Activated CD4-positive, alpha-beta memory T cell treated with anti-CD3 and anti-CD28 coated beads for 36 hours (primary cell): ENCODE measurements around the gene USP11. TPM values are rescaled to one million over a fixed set of nuclear protein-coding genes. Genes with fewer than 3 reads are reported as not detected.
A peak's percentile ranks its signal among the peaks of the same experiment; 100 is the strongest.

Experiments used
- CTCF ChIA-PET: fragments of 350-600 bp; sonication (Branson Sonifier 250); formaldehyde crosslinking; loops from one replicate; lab custom pipeline; 2021; ENCODE audit warnings: antibody characterized with exemption, inconsistent platforms; lab: Charles Lee
- POLR2A ChIA-PET: fragments of 350-600 bp; sonication (Branson Sonifier 250); formaldehyde crosslinking; loops from one replicate; lab custom pipeline; 2021; ENCODE audit warnings: antibody characterized with exemption; lab: Charles Lee
- DNase-seq: peaks from one replicate; pipeline ENCODE4 v3.0.0-alpha.2; 2020
- H3K27ac Mint-ChIP-seq: one replicate; pipeline ENCODE4 v1.8.0; 2021; ENCODE audit warnings: mixed read lengths
- H3K27me3 Mint-ChIP-seq: one replicate; pipeline ENCODE4 v1.8.0; 2021; ENCODE audit warnings: mixed read lengths
- H3K36me3 Mint-ChIP-seq: one replicate; pipeline ENCODE4 v1.8.0; 2021; ENCODE audit warnings: mixed read lengths
- H3K4me1 Mint-ChIP-seq: one replicate; pipeline ENCODE4 v1.8.0; 2021; ENCODE audit warnings: low read depth, mixed read lengths
- H3K4me3 Mint-ChIP-seq: one replicate; pipeline ENCODE4 v1.8.0; 2021; ENCODE audit warnings: mild to moderate bottlenecking, mixed read lengths
- H3K9me3 Mint-ChIP-seq: one replicate; pipeline ENCODE4 v1.8.0; 2021; ENCODE audit warnings: mixed read lengths
- intact Hi-C: fragments of 100-400 bp; cut with micrococcal nuclease; formaldehyde crosslinking; loops from one replicate; pipeline ENCODE4 v1.15.1; 2023
- total RNA-seq, 2 experiments: library from RNA; stranded (reverse); gene quantifications; one replicate each; pipeline ENCODE4 v1.2.3, GENCODE V29; 2021

The USP11 gene
- total RNA-seq, 2 experiments from 2014 or later = 25.7 to 27.7 TPM

DNA sequence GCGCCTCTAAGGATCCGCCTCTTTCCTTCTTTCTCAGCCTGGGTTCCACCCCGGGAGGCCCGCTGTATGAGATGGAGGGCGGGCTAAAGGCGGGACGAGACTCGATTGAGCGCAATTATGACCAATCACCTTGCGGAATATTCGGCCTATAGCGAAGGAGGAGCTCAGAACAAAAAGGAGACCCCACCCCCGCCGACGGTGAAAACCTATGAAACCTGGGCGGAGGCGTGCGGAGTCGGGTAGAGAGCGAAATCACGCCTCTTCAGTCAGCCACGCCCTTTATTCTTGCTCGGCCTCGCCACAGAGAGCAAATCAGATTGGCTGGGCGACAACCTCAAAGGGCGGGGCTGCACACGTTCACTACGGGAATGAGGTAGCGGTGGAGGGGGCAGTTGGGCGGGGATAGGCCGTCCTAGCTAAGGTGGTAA lies 14.9 kb upstream of the USP11 start:
- H3K9me3 Mint-ChIP-seq = no peaks in the 10 kb centered on the region
- H3K4me1 Mint-ChIP-seq = peaks cover 32% of the 10 kb centered on the region
- intact Hi-C loops = loop anchor here (1.0 to 5.0 kb wide), 7 partner anchors 15 to 439 kb away; partner anchors contain the start of genes NDUFB11, UBA1, USP11 and UXT
- peak overlapping the region; percentile 87 for H3K4me3 Mint-ChIP-seq
- CTCF ChIA-PET = interaction anchor here (0.9 to 1.4 kb wide), 6 partner anchors 18 to 306 kb away, joined by 3 to 6 read pairs (median 4); partner anchors contain the start of genes NDUFB11 and RBM10
- no peaks in the 10 kb centered on the region for H3K27me3 Mint-ChIP-seq
- peak overlapping the region; percentile 97 for H3K27ac Mint-ChIP-seq
- peak; percentile 97 for DNase-seq
- peaks cover 35% of the 10 kb centered on the region for H3K36me3 Mint-ChIP-seq
- POLR2A ChIA-PET = interaction anchor here (0.6 to 2.5 kb wide), 7 partner anchors 11 to 148 kb away, joined by 3 to 18 read pairs (median 3); partner anchors contain the start of genes NDUFB11, RBM10 and USP11

DNA sequence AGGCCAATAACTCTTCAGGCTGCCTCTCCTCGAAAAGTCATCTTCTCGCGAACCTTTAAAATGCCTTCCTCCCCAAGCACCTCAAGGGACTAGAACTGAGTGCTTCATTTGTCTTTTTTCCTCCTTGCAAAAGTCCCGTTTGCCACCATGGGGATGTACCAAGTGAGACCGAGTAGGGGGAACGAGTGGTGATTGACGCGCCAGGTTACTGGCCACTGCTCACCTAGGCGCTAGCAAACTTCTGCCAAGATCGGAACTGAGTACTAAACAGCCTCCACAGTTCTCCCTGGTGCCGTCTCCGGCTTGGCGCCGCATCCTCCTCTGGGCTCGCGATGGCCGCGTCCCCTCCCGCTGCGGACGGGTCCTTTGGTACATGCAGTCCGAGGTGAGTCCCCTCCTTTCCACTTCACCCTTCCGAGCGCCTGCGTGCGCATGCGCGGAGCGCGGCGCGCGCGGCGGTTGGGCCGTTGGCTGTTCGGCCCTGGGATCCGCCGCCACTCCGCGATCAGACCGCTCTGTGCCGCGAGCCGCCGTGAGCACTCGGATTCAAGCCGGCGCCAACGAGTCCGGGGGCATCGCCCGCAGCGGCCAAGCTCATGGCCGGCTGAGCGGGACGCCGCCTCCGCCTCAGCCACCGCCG lies 14.4 kb upstream of the USP11 start, which contains the start of gene CDK16:
Gene CDK16, plus strand, starts transcription at position 402 of the 640 bp plus-strand sequence. CDS start 4,877 bp downstream, outside the sequence.
- peaks cover 32% of the 10 kb centered on the region for H3K4me1 Mint-ChIP-seq

DNA sequence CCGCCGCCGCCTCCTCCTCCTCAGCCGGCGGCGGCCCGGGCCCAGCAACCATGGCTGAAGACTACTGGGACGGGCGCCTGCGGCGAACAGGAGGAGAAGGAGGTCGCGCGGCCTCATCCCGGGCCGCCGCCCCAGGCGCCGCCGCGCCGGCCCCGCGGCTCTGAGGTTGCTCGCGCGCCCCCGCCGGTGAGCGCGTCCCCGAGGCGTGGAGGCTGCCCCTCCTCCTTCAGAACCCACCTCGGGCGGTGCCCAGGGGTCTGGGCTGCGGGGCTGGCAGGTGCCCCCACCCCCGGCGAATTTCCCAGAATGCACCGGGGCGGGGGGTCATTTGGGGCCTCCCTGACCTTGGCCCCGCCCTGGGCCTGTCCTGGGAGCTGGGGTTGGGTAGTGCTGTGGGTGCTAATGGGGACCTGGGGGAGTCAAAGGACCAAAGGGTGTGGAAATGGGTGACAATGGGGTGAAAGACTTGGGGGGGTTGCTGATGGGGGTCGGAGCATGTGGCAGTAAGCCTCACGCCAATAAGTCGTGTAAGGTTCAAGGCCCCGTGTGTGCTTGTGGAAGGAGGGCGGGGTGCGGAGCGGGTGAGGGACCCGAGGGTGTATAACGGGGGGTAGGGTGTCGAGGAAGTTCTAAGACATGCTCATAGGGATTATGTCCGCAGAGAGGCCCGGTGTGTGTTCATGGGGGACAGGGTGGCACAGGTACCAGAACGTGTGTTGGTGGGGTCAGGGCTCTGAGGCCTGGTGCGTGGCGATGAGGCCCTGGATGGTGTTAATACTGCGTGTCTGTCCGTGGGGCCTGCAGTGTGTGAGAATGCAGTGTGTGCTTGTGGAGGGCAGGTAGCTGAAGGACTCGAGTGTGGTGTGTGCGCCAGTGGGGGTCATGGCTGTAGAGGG lies 13.6 kb upstream of the USP11 start:
- peak; percentile 61 for DNase-seq
- no peaks in the 10 kb centered on the region for H3K9me3 Mint-ChIP-seq
- peak overlapping the region; percentile 84 for H3K27ac Mint-ChIP-seq
- no peaks in the 10 kb centered on the region for H3K27me3 Mint-ChIP-seq
- POLR2A ChIA-PET = interaction anchor here (1.0 to 2.5 kb wide), 3 partner anchors 10 to 93 kb away, joined by 3 to 14 read pairs (median 3); partner anchors contain the start of gene USP11
- intact Hi-C loops = loop anchor here (1.0 to 5.0 kb wide), 4 partner anchors 26 to 438 kb away; partner anchors contain the start of genes NDUFB11, UBA1 and UXT
- peaks cover 31% of the 10 kb centered on the region for H3K36me3 Mint-ChIP-seq
- CTCF ChIA-PET = interaction anchor here (1.0 kb wide), 1 partner anchor 74 kb away, joined by 3 read pairs; the partner anchor contains the start of genes NDUFB11 and RBM10
- H3K4me3 Mint-ChIP-seq = peak overlapping the region; percentile 84
- peaks cover 32% of the 10 kb centered on the region for H3K4me1 Mint-ChIP-seq

More for the DNA sequence above, 14.4 kb upstream of the USP11 start, which contains the start of gene CDK16:
- no peaks in the 10 kb centered on the region for H3K27me3 Mint-ChIP-seq
- H3K4me3 Mint-ChIP-seq = peak within 1 kb of the TSS; percentile 87
- peaks cover 32% of the 10 kb centered on the region for H3K36me3 Mint-ChIP-seq
- no peaks in the 10 kb centered on the region for H3K9me3 Mint-ChIP-seq
- intact Hi-C loops = loop anchor here (1.0 to 5.0 kb wide), 4 partner anchors 25 to 439 kb away; partner anchors contain the start of genes NDUFB11, UBA1 and UXT
- DNase-seq = peak; percentile 78
- ChIA-PET POLR2A (interaction anchor here (0.6 to 2.5 kb wide), 7 partner anchors 10 to 148 kb away, joined by 3 to 18 read pairs (median 3); partner anchors contain the start of genes NDUFB11, RBM10 and USP11), CTCF (interaction anchor here (1.0 to 1.4 kb wide), 5 partner anchors 18 to 305 kb away, joined by 3 to 6 read pairs (median 3); partner anchors contain the start of genes NDUFB11 and RBM10)
- peak within 1 kb of the TSS; percentile 97 for H3K27ac Mint-ChIP-seq

DNA sequence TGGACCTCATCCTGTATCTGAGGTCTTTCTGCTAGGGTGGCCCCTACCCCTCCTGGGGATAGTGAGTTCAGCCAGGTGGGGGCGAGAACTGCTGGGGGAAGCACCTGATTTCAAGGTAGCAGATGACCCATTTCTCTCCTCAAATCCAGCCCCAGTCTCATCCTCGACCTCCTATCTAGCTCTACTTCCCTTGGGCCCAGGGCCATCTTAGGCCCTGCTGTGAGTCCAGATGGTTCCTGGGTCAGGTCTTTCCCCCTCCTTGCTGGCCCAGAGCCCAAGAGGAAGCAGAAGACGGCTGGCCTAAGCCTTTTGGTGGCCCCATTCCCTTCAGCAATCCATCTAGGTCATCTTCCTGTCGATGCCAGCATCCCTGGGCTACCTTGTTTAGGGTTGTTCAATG lies 11.1 kb upstream of the USP11 start:
- peaks cover 21% of the 10 kb centered on the region for H3K4me1 Mint-ChIP-seq
- no peak overlapping the region for H3K4me3 Mint-ChIP-seq
- H3K27me3 Mint-ChIP-seq = no peaks in the 10 kb centered on the region
- H3K27ac Mint-ChIP-seq = peak overlapping the region; percentile 8
- intact Hi-C loops = no loop called here
- CTCF ChIA-PET = no interaction called here
- peaks cover 26% of the 10 kb centered on the region for H3K36me3 Mint-ChIP-seq
- H3K9me3 Mint-ChIP-seq = no peaks in the 10 kb centered on the region
- POLR2A ChIA-PET = no interaction called here
- DNase-seq = no peak

GRCh38 chrX:47222751-47223350 lies 10.0 kb upstream of the USP11 start:
- ChIA-PET CTCF (no interaction called here), POLR2A (no interaction called here)
- peaks cover 14% of the 10 kb centered on the region for H3K4me1 Mint-ChIP-seq
- H3K9me3 Mint-ChIP-seq = no peaks in the 10 kb centered on the region
- H3K27ac Mint-ChIP-seq = no peak overlapping the region
- no peak for DNase-seq
- no peak overlapping the region for H3K4me3 Mint-ChIP-seq
- no peaks in the 10 kb centered on the region for H3K27me3 Mint-ChIP-seq
- peaks cover 24% of the 10 kb centered on the region for H3K36me3 Mint-ChIP-seq
- intact Hi-C loops = no loop called here

- DNase-seq = no peak
- POLR2A ChIA-PET = no interaction called here
- CTCF ChIA-PET = no interaction called here
- no peak overlapping the region for H3K27ac Mint-ChIP-seq
- intact Hi-C loops = no loop called here
- H3K4me1 Mint-ChIP-seq = peaks cover 14% of the 10 kb centered on the region
- no peaks in the 10 kb centered on the region for H3K27me3 Mint-ChIP-seq
- H3K36me3 Mint-ChIP-seq = peaks cover 24% of the 10 kb centered on the region
- H3K9me3 Mint-ChIP-seq = no peaks in the 10 kb centered on the region
- H3K4me3 Mint-ChIP-seq = no peak overlapping the region
Measured at GRCh38 chrX:47223476-47224250, 9.1 kb upstream of the USP11 start.

DNA sequence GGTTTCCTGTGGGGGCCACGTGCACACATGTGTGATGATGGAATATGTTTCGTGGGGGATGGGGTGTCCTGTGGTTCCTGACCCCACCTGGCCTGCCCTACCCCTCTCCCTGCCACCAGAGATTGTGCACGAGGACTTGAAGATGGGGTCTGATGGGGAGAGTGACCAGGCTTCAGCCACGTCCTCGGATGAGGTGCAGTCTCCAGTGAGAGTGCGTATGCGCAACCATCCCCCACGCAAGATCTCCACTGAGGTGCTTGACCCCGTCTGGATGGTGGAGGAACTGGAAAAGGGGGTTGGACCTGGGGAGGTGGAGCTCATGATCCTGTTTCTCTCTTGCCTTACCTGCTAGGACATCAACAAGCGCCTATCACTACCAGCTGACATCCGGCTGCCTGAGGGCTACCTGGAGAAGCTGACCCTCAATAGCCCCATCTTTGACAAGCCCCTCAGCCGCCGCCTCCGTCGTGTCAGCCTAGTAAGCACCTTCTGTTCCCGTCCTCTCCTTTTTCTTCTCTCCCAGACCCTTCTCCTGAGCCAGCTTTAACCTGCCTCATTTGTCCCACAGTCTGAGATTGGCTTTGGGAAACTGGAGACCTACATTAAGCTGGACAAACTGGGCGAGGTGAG lies 8.4 kb upstream of the USP11 start:
- ChIA-PET POLR2A (no interaction called here), CTCF (no interaction called here)
- DNase-seq = no peak
- no peaks in the 10 kb centered on the region for H3K27me3 Mint-ChIP-seq
- H3K4me3 Mint-ChIP-seq = no peak overlapping the region
- H3K27ac Mint-ChIP-seq = no peak overlapping the region
- intact Hi-C loops = no loop called here
- H3K4me1 Mint-ChIP-seq = peaks cover 14% of the 10 kb centered on the region
- H3K36me3 Mint-ChIP-seq = peaks cover 25% of the 10 kb centered on the region
- no peaks in the 10 kb centered on the region for H3K9me3 Mint-ChIP-seq

- no peak for DNase-seq
- Mint-ChIP-seq H3K4me1 (peaks cover 11% of the 10 kb centered on the region), H3K4me3 (no peak overlapping the region), H3K27me3 (no peaks in the 10 kb centered on the region), H3K27ac (no peak overlapping the region), H3K36me3 (peaks cover 23% of the 10 kb centered on the region), H3K9me3 (no peaks in the 10 kb centered on the region)
- ChIA-PET CTCF (no interaction called here), POLR2A (no interaction called here)
- intact Hi-C loops = no loop called here
Measured at GRCh38 chrX:47224896-47225290, 7.9 kb upstream of the USP11 start.

DNA sequence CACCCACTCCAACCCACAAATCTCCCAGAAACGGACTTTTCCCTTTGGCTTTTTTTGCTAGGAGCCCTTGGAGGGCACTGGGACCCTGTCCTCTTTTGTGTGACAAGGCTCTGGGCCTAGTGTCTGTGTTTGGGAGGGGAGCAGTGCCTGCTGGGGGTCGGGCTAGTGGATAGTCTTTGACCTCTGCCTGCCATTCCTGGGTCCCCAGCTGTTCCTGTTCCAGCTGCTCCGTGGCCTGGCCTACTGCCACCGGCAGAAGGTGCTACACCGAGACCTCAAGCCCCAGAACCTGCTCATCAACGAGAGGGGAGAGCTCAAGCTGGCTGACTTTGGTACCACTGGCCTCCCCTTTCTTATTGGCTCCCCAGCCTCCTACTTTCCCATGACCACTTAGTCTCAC lies 6.7 kb upstream of the USP11 start:
- H3K4me1 Mint-ChIP-seq = peaks cover 3% of the 10 kb centered on the region
- DNase-seq = no peak
- ChIA-PET CTCF (no interaction called here), POLR2A (no interaction called here)
- intact Hi-C loops = no loop called here
- H3K27ac Mint-ChIP-seq = no peak overlapping the region
- no peaks in the 10 kb centered on the region for H3K27me3 Mint-ChIP-seq
- peaks cover 22% of the 10 kb centered on the region for H3K36me3 Mint-ChIP-seq
- no peaks in the 10 kb centered on the region for H3K9me3 Mint-ChIP-seq
- no peak overlapping the region for H3K4me3 Mint-ChIP-seq

DNA sequence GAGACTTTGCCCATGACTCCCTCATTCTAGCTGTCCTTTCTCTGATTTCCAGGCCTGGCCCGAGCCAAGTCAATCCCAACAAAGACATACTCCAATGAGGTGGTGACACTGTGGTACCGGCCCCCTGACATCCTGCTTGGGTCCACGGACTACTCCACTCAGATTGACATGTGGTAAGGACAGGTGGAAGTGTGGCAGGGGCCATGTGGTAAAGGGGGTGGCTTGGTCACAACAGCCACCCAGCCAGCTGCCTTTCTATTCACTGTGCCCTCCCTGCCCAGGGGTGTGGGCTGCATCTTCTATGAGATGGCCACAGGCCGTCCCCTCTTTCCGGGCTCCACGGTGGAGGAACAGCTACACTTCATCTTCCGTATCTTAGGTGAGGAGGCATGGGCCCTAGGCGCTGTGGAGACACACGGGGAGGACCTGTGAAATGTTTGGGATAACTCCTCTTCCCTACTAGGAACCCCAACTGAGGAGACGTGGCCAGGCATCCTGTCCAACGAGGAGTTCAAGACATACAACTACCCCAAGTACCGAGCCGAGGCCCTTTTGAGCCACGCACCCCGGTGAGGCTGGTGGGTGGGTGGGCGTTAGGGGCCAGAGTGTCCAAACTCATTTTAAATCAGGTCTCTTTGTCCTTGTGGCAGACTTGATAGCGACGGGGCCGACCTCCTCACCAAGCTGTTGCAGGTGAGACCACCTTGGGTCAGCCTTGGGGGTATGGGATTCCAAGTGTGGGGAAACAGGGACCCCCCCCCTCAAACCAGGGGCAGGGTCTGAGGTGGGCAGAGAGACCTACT lies 6.1 kb upstream of the USP11 start:
- intact Hi-C loops = no loop called here
- Mint-ChIP-seq H3K4me3 (no peak overlapping the region), H3K4me1 (peaks cover 4% of the 10 kb centered on the region), H3K9me3 (no peaks in the 10 kb centered on the region), H3K36me3 (peaks cover 22% of the 10 kb centered on the region), H3K27ac (no peak overlapping the region), H3K27me3 (no peaks in the 10 kb centered on the region)
- no peak for DNase-seq
- ChIA-PET CTCF (no interaction called here), POLR2A (no interaction called here)
